Measurements from ENCODE around the gene ATF1.

Gene ATF1

DNA sequence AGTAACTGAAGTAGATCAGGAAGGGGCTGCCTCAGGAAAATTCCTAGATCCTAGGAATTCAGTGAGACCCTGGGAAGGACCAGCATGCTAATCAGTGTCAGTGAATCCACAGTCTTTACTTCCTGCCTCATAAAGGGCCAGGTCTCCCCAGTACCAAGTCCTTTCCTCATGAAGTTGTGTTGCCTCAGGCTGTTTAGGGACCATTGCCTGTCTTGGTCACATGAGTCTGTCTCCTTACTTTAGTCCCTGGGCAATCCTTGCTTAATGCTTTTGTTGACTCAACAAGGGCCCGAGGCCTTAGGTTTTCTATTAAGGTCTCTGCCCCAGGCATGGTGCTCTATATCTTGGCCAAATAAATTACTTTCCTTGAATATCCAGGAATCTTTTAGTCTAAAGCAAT is 16.1 kb upstream of the ATF1 start:
- H3K4me3 ChIP-seq (ENCODE audit: control insufficient read depth, low read depth, low read length), result no peak overlapping the region
- DNase-seq (ENCODE audit: low read depth), result no peak
- no peak for TF ChIP-seq CTCF (conservative IDR thresholded peaks at IDR 0.05; ENCODE audit: control insufficient read depth, insufficient read depth, low read depth, low read length)

- no peak for DNase-seq (ENCODE audit: low read depth)
- no peak overlapping the region for H3K4me3 ChIP-seq (ENCODE audit: control insufficient read depth, low read depth, low read length)
- TF ChIP-seq CTCF (conservative IDR thresholded peaks at IDR 0.05; ENCODE audit: control insufficient read depth, insufficient read depth, low read depth, low read length), result no peak
Observed at GRCh38 chr12:50749459-50749882, 14.4 kb upstream of the ATF1 start.

- H3K4me3 ChIP-seq (ENCODE audit: control insufficient read depth, low read depth, low read length), result no peak overlapping the region
- no peak for DNase-seq (ENCODE audit: low read depth)
- no peak for TF ChIP-seq CTCF (conservative IDR thresholded peaks at IDR 0.05; ENCODE audit: control insufficient read depth, insufficient read depth, low read depth, low read length)
Observed at GRCh38 chr12:50750366-50750765, 13.5 kb upstream of the ATF1 start.

- DNase-seq (ENCODE audit: low read depth), result peak; percentile 16
- no peak for TF ChIP-seq CTCF (conservative IDR thresholded peaks at IDR 0.05; ENCODE audit: control insufficient read depth, insufficient read depth, low read depth, low read length)
Observed at GRCh38 chr12:50751948-50752721, 11.8 kb upstream of the ATF1 start.

DNA sequence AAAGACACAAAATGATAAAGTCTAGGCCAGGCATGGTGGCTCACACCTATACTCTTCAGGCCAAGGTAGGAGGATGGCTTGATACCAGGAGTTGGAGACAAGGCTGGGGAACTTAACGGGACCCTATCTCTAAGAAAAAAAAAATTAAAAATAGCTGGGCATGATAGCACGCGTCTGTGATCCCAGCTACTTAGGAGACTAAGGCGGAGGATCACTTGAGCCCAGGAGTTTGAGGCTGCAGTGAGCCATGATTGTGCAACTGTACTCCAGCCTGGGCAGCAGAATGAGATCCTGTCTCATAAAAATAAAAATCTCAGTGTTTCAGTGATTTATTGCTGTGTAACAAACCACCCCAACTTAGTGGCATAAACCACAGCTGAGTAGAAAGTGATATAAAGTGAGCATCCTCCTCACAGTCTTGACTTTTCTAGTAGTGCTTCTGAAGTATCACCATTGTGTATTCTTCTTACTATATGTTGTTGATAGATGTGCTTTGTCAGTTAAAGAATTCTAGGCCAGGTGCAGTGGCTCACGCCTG is 10.6 kb upstream of the ATF1 start:
- no peak for DNase-seq (ENCODE audit: low read depth)
- TF ChIP-seq CTCF (conservative IDR thresholded peaks at IDR 0.05; ENCODE audit: control insufficient read depth, insufficient read depth, low read depth, low read length), result no peak
- H3K4me3 ChIP-seq (ENCODE audit: control insufficient read depth, low read depth, low read length), result no peak overlapping the region

More at GRCh38 chr12:50751948-50752721, 11.8 kb upstream of the ATF1 start:
- H3K4me3 ChIP-seq (ENCODE audit: control insufficient read depth, low read depth, low read length), result no peak overlapping the region

- DNase-seq (ENCODE audit: low read depth), result peak; percentile 45
- no peak for TF ChIP-seq CTCF (conservative IDR thresholded peaks at IDR 0.05; ENCODE audit: control insufficient read depth, insufficient read depth, low read depth, low read length)
- H3K4me3 ChIP-seq (ENCODE audit: control insufficient read depth, low read depth, low read length), result peak overlapping the region; percentile 87
Observed at GRCh38 chr12:50764286-50765094, 589 bp downstream of the ATF1 start.
